Activated CD4-positive, alpha-beta T cell treated with anti-CD3 and anti-CD28 coated beads for 4 hours (primary cell): Measurements from ENCODE around the gene DDX6.
"Not testable (repeated sequence)": the region's sequence is repeated elsewhere in the genome, so short reads cannot be mapped to it uniquely, and the experiment has no call there.

ENCODE experiments used
- DNase-seq, 2 donors: peaks; one replicate each; pipeline ENCODE4 v3.0.0-alpha.2; 2020

Gene DDX6

GRCh38 chr11:118735203-118735602 lies 55.8 kb downstream of the DDX6 start:
- DNase-seq: no peak

- DNase-seq: no peak
Measured at GRCh38 chr11:118734031-118734430, 56.9 kb downstream of the DDX6 start.

- DNase-seq: not testable (repeated sequence)
Measured at GRCh38 chr11:118729753-118730152, 61.2 kb downstream of the DDX6 start.

GRCh38 chr11:118728112-118728511 lies 62.9 kb downstream of the DDX6 start:
- DNase-seq: not testable (repeated sequence)

GRCh38 chr11:118727721-118728066 lies 63.3 kb downstream of the DDX6 start:
- not testable (repeated sequence) for DNase-seq

GRCh38 chr11:118727001-118727720 lies 63.8 kb downstream of the DDX6 start:
- not testable (repeated sequence) for DNase-seq

GRCh38 chr11:118721478-118722015 lies 69.4 kb downstream of the DDX6 start:
- DNase-seq: not testable (repeated sequence)

- DNase-seq: not testable (repeated sequence)
Measured at GRCh38 chr11:118720740-118721139, 70.2 kb downstream of the DDX6 start.

- DNase-seq: not testable (repeated sequence)
Measured at GRCh38 chr11:118720078-118720477, 70.9 kb downstream of the DDX6 start.

- DNase-seq: not testable (repeated sequence)
Measured at GRCh38 chr11:118718562-118718961, 72.4 kb downstream of the DDX6 start.

- DNase-seq: not testable (repeated sequence)
Measured at GRCh38 chr11:118717733-118718132, 73.2 kb downstream of the DDX6 start.

GRCh38 chr11:118717221-118717620 lies 73.7 kb downstream of the DDX6 start:
- not testable (repeated sequence) for DNase-seq

- no peak for DNase-seq
Measured at GRCh38 chr11:118715837-118716260, 75.1 kb downstream of the DDX6 start.

GRCh38 chr11:118715245-118715831 lies 75.6 kb downstream of the DDX6 start:
- no peak for DNase-seq

GRCh38 chr11:118714816-118715215 lies 76.1 kb downstream of the DDX6 start:
- no peak for DNase-seq

GRCh38 chr11:118714416-118714815 lies 76.5 kb downstream of the DDX6 start:
- DNase-seq: not testable (repeated sequence)

- no peak for DNase-seq
Measured at GRCh38 chr11:118708296-118708695, 82.7 kb downstream of the DDX6 start.

- no peak for DNase-seq
Measured at GRCh38 chr11:118706546-118706825, 84.5 kb downstream of the DDX6 start.

- no peak for DNase-seq
Measured at GRCh38 chr11:118705791-118706545, 85.0 kb downstream of the DDX6 start.

GRCh38 chr11:118705111-118705741 lies 85.7 kb downstream of the DDX6 start:
- no peak for DNase-seq

- DNase-seq: no peak
Measured at GRCh38 chr11:118703563-118704106, 87.3 kb downstream of the DDX6 start.

- DNase-seq: peak; percentile 33
Measured at GRCh38 chr11:118699506-118700220, 91.3 kb downstream of the DDX6 start.
